CD4-positive, alpha-beta memory T cell (primary cell): ENCODE results near the gene CPS1. TPM values are rescaled to one million over a fixed set of nuclear protein-coding genes. Genes with fewer than 3 reads are reported as not detected.

Source experiments
- CTCF ChIA-PET: fragments of 350-600 bp; sonication (Branson Sonifier 250); formaldehyde crosslinking; loops from one replicate; lab custom pipeline; 2021; ENCODE audit warnings: inconsistent platforms; ENCODE audit not compliant: partially characterized antibody; lab: Charles Lee
- POLR2A ChIA-PET: fragments of 350-600 bp; sonication (Branson Sonifier 250); formaldehyde crosslinking; loops from one replicate; lab custom pipeline; 2021; ENCODE audit not compliant: partially characterized antibody; lab: Charles Lee
- DNase-seq, 5 donors: peaks; one replicate each; pipeline versions ENCODE4 v3.0.0 to v3.0.0-alpha.2; 2020 to 2022; ENCODE audit warnings: mixed read lengths in 1 of 5
- H3K27ac ChIP-seq: one replicate; pipeline ENCODE4 v1.7.0; 2013; ENCODE audit warnings: low read depth, low read length
- H3K27me3 ChIP-seq: 2 replicates; pipeline ENCODE4 v1.7.0; 2013; ENCODE audit warnings: mild to moderate bottlenecking, low read length, moderate library complexity; ENCODE audit not compliant: insufficient read depth
- H3K36me3 ChIP-seq: 2 replicates; pipeline ENCODE4 v1.7.0; 2013; ENCODE audit warnings: mild to moderate bottlenecking, low read length, moderate library complexity; ENCODE audit not compliant: insufficient read depth
- H3K4me1 ChIP-seq: 2 replicates; pipeline ENCODE4 v1.7.0; 2013; ENCODE audit warnings: mild to moderate bottlenecking, low read length, moderate library complexity; ENCODE audit not compliant: insufficient read depth
- H3K4me3 ChIP-seq, 2 donors: one replicate each; pipeline ENCODE4 v1.7.0; 2013; ENCODE audit warnings: low read length in 2 of 2, mild to moderate bottlenecking in 1 of 2
- H3K9me3 ChIP-seq, 2 donors: one replicate each; pipeline ENCODE4 v1.7.0; 2013; ENCODE audit warnings: low read length in 2 of 2, control low read depth in 1 of 2; ENCODE audit not compliant: control insufficient read depth in 1 of 2
- H3K27ac Mint-ChIP-seq, 7 donors: one replicate each; pipeline ENCODE4 v1.8.0; 2020 to 2021; ENCODE audit warnings: mixed read lengths in 7 of 7, mild to moderate bottlenecking in 6 of 7, inconsistent platforms in 3 of 7, moderate library complexity in 3 of 7
- H3K27me3 Mint-ChIP-seq, 2 donors: one replicate each; pipeline ENCODE4 v1.8.0; 2020 to 2021; ENCODE audit warnings: mixed read lengths in 2 of 2
- H3K36me3 Mint-ChIP-seq, 2 donors: one replicate each; pipeline ENCODE4 v1.8.0; 2020 to 2021; ENCODE audit warnings: mixed read lengths in 2 of 2, inconsistent platforms in 1 of 2, mild to moderate bottlenecking in 1 of 2
- H3K4me1 Mint-ChIP-seq, 4 donors: one replicate each; pipeline ENCODE4 v1.8.0; 2020 to 2021; ENCODE audit warnings: mixed read lengths in 4 of 4, mild to moderate bottlenecking in 1 of 4
- H3K4me3 Mint-ChIP-seq, 8 donors: one replicate each; pipeline ENCODE4 v1.8.0; 2020 to 2021; ENCODE audit warnings: mixed read lengths in 8 of 8, mild to moderate bottlenecking in 7 of 8, moderate library complexity in 6 of 8, inconsistent platforms in 3 of 8
- H3K9me3 Mint-ChIP-seq, 8 donors: one replicate each; pipeline ENCODE4 v1.8.0; 2020 to 2021; ENCODE audit warnings: mixed read lengths in 8 of 8, mild to moderate bottlenecking in 5 of 8, inconsistent platforms in 3 of 8, moderate library complexity in 1 of 8
- intact Hi-C: fragments of 100-400 bp; cut with micrococcal nuclease; formaldehyde crosslinking; loops from one replicate; pipeline ENCODE4 v1.15.1; 2023
- polyA plus RNA-seq, 2 donors: library from polyadenylated mRNA; unstranded; fragments of 300-500 nt; fragmentation: Illumina TruSeq; gene quantifications; one replicate each; pipeline ENCODE4 v1.2.3, GENCODE V29; 2021
- total RNA-seq, 2 experiments: library from RNA; stranded (reverse); gene quantifications; one replicate each; pipeline ENCODE4 v1.2.3, GENCODE V29; 2021

CPS1 gene
- total and polyA plus RNA-seq, 4 experiments from 2014 or later, result 0.44 TPM; not detected in 3

- intact Hi-C loops, result no loop called here
- Mint-ChIP-seq H3K4me3 (no peak overlapping the region), H3K9me3 (peaks cover 0 to 5% (median 0%) of the 10 kb centered on the region in 8 donors), H3K27me3 (peaks cover 5 to 8% of the 10 kb centered on the region in 2 donors), H3K4me1 (no peaks in the 10 kb centered on the region), H3K36me3 (no peaks in the 10 kb centered on the region), H3K27ac (no peak overlapping the region)
- no peak for DNase-seq
- peaks cover 4% of the 10 kb centered on the region for H3K27me3 ChIP-seq
- H3K9me3 ChIP-seq, result no peaks in the 10 kb centered on the region
- no peak overlapping the region for H3K4me3 ChIP-seq
- no peak overlapping the region for H3K27ac ChIP-seq
- no peaks in the 10 kb centered on the region for H3K4me1 ChIP-seq
- no peaks in the 10 kb centered on the region for H3K36me3 ChIP-seq
- POLR2A ChIA-PET, result no interaction called here
- CTCF ChIA-PET, result no interaction called here
Observed at GRCh38 chr2:210527286-210527685, 29.1 kb upstream of the CPS1 start.

- POLR2A ChIA-PET, result no interaction called here
- Mint-ChIP-seq H3K9me3 (peaks cover 0 to 5% (median 0%) of the 10 kb centered on the region in 8 donors), H3K4me1 (no peaks in the 10 kb centered on the region), H3K4me3 (no peak overlapping the region), H3K36me3 (no peaks in the 10 kb centered on the region), H3K27ac (no peak overlapping the region), H3K27me3 (peaks cover 5 to 6% of the 10 kb centered on the region in 2 donors)
- CTCF ChIA-PET, result interaction anchor here (0.6 to 1.2 kb wide), 2 partner anchors 26 to 167 kb away, joined by 3 to 5 read pairs; no protein-coding TSS in a partner anchor
- Histone ChIP-seq H3K36me3 (no peaks in the 10 kb centered on the region), H3K27ac (no peak overlapping the region), H3K4me3 (no peak overlapping the region), H3K9me3 (no peaks in the 10 kb centered on the region), H3K4me1 (no peaks in the 10 kb centered on the region), H3K27me3 (no peaks in the 10 kb centered on the region)
- intact Hi-C loops, result no loop called here
- no peak for DNase-seq
Observed at GRCh38 chr2:210528716-210529115, 27.7 kb upstream of the CPS1 start.

GRCh38 chr2:210531050-210531449 is 25.3 kb upstream of the CPS1 start:
- POLR2A ChIA-PET, result no interaction called here
- H3K27ac Mint-ChIP-seq, result no peak overlapping the region
- CTCF ChIA-PET, result interaction anchor here (1.0 to 2.6 kb wide), 2 partner anchors 26 to 28 kb away, joined by 3 to 7 read pairs; no protein-coding TSS in a partner anchor
- peaks cover 1 to 4% of the 10 kb centered on the region in 2 donors for H3K27me3 Mint-ChIP-seq
- DNase-seq, result no peak
- H3K4me3 Mint-ChIP-seq, result no peak overlapping the region
- no peaks in the 10 kb centered on the region for H3K4me1 ChIP-seq
- no peak overlapping the region for H3K27ac ChIP-seq
- H3K36me3 ChIP-seq, result no peaks in the 10 kb centered on the region
- H3K9me3 Mint-ChIP-seq, result peaks cover 0 to 1% (median 0%) of the 10 kb centered on the region in 8 donors
- no peak overlapping the region for H3K4me3 ChIP-seq
- no peaks in the 10 kb centered on the region for H3K9me3 ChIP-seq
- H3K4me1 Mint-ChIP-seq, result no peaks in the 10 kb centered on the region
- intact Hi-C loops, result no loop called here
- no peaks in the 10 kb centered on the region for H3K36me3 Mint-ChIP-seq
- H3K27me3 ChIP-seq, result no peaks in the 10 kb centered on the region

GRCh38 chr2:210531482-210531881 is 24.9 kb upstream of the CPS1 start:
- no peak for DNase-seq
- no peaks in the 10 kb centered on the region for H3K4me1 ChIP-seq
- H3K27ac Mint-ChIP-seq, result no peak overlapping the region
- POLR2A ChIA-PET, result no interaction called here
- CTCF ChIA-PET, result interaction anchor here (1.0 to 2.6 kb wide), 2 partner anchors 26 to 28 kb away, joined by 3 to 7 read pairs; no protein-coding TSS in a partner anchor
- no peaks in the 10 kb centered on the region for H3K36me3 ChIP-seq
- no peak overlapping the region for H3K27ac ChIP-seq
- H3K9me3 ChIP-seq, result no peaks in the 10 kb centered on the region
- no peak overlapping the region for H3K4me3 ChIP-seq
- H3K27me3 Mint-ChIP-seq, result peaks cover 2 to 4% of the 10 kb centered on the region in 2 donors
- no peak overlapping the region for H3K4me3 Mint-ChIP-seq
- H3K27me3 ChIP-seq, result no peaks in the 10 kb centered on the region
- intact Hi-C loops, result no loop called here
- peaks cover 0 to 1% (median 0%) of the 10 kb centered on the region in 8 donors for H3K9me3 Mint-ChIP-seq
- H3K36me3 Mint-ChIP-seq, result no peaks in the 10 kb centered on the region
- no peaks in the 10 kb centered on the region for H3K4me1 Mint-ChIP-seq

- CTCF ChIA-PET, result no interaction called here
Observed at GRCh38 chr2:210533389-210533788, 23.0 kb upstream of the CPS1 start.

GRCh38 chr2:210534879-210535278 is 21.5 kb upstream of the CPS1 start:
- H3K27ac Mint-ChIP-seq, result no peak overlapping the region
- peaks cover 0 to 5% of the 10 kb centered on the region in 2 donors for H3K27me3 Mint-ChIP-seq
- Histone ChIP-seq H3K27ac (no peak overlapping the region), H3K9me3 (no peaks in the 10 kb centered on the region), H3K4me3 (no peak overlapping the region), H3K27me3 (no peaks in the 10 kb centered on the region), H3K4me1 (no peaks in the 10 kb centered on the region), H3K36me3 (no peaks in the 10 kb centered on the region)
- peaks cover 0 to 1% (median 0%) of the 10 kb centered on the region in 8 donors for H3K9me3 Mint-ChIP-seq
- H3K36me3 Mint-ChIP-seq, result no peaks in the 10 kb centered on the region
- CTCF ChIA-PET, result no interaction called here
- H3K4me1 Mint-ChIP-seq, result no peaks in the 10 kb centered on the region
- DNase-seq, result no peak
- intact Hi-C loops, result no loop called here
- H3K4me3 Mint-ChIP-seq, result no peak overlapping the region
- POLR2A ChIA-PET, result no interaction called here

More at GRCh38 chr2:210533389-210533788, 23.0 kb upstream of the CPS1 start:
- Histone ChIP-seq H3K27ac (no peak overlapping the region), H3K9me3 (no peaks in the 10 kb centered on the region), H3K4me1 (no peaks in the 10 kb centered on the region), H3K4me3 (no peak overlapping the region), H3K27me3 (no peaks in the 10 kb centered on the region), H3K36me3 (no peaks in the 10 kb centered on the region)
- H3K4me3 Mint-ChIP-seq, result no peak overlapping the region
- H3K36me3 Mint-ChIP-seq, result no peaks in the 10 kb centered on the region
- peaks cover 1 to 3% of the 10 kb centered on the region in 2 donors for H3K27me3 Mint-ChIP-seq
- DNase-seq, result no peak
- POLR2A ChIA-PET, result no interaction called here
- no peaks in the 10 kb centered on the region for H3K4me1 Mint-ChIP-seq
- H3K9me3 Mint-ChIP-seq, result peaks cover 0 to 1% (median 0%) of the 10 kb centered on the region in 8 donors
- intact Hi-C loops, result no loop called here
- no peak overlapping the region for H3K27ac Mint-ChIP-seq

GRCh38 chr2:210536973-210537650 is 19.3 kb upstream of the CPS1 start:
- Histone ChIP-seq H3K4me1 (no peaks in the 10 kb centered on the region), H3K27me3 (no peaks in the 10 kb centered on the region), H3K36me3 (no peaks in the 10 kb centered on the region), H3K27ac (no peak overlapping the region), H3K9me3 (no peaks in the 10 kb centered on the region), H3K4me3 (no peak overlapping the region)
- H3K36me3 Mint-ChIP-seq, result no peaks in the 10 kb centered on the region
- H3K9me3 Mint-ChIP-seq, result peaks cover 0 to 1% (median 0%) of the 10 kb centered on the region in 8 donors
- CTCF ChIA-PET, result no interaction called here
- POLR2A ChIA-PET, result no interaction called here
- no peaks in the 10 kb centered on the region for H3K4me1 Mint-ChIP-seq
- no peak overlapping the region for H3K4me3 Mint-ChIP-seq
- H3K27ac Mint-ChIP-seq, result no peak overlapping the region
- H3K27me3 Mint-ChIP-seq, result peaks cover 1 to 5% of the 10 kb centered on the region in 2 donors
- intact Hi-C loops, result no loop called here
- DNase-seq, result no peak
